Neural progenitor cell (in vitro differentiated cells): ENCODE results near the gene FAM78B.

Experiments
- CTCF ChIP-seq: fragments of 200-600 bp; sonication (generic); IDR thresholded peaks from 2 replicates; pipeline ENCODE4 v1.5.1; 2017; ENCODE audit warnings: antibody characterized with exemption, mild to moderate bottlenecking
- EZH2 ChIP-seq: fragments of 200-600 bp; sonication (generic); IDR thresholded peaks from 2 replicates; pipeline ENCODE4 v1.6.1; 2017; ENCODE audit warnings: antibody characterized with exemption, mild to moderate bottlenecking, moderate library complexity

- TF ChIP-seq CTCF (no peak), EZH2 (no peak)
Measured at GRCh38 chr1:166026143-166026542, 140.7 kb downstream of the FAM78B start.
